ENCODE results near the gene SLC22A13.

DNA sequence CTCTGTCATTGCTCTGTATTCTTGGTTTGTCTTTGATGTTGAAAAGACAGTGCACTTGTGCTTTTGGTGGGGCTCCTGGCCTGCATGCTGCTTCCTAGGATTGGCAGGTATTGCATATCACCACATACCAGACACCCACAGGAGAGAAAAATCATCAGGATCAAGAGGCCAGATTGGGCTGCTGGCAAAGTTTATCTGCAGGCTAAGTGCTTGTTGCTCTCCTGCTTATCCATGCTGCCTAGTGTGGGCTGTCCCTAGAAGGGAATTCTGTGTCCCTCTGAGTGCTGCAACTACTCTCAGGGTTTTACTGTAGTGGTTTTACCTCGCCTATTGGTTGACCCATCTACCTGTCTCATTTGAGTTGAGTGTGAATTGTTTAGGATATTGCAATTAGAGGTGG is 833 bp upstream of the SLC22A13 start:
- TF ChIP-seq, protein P1, sequence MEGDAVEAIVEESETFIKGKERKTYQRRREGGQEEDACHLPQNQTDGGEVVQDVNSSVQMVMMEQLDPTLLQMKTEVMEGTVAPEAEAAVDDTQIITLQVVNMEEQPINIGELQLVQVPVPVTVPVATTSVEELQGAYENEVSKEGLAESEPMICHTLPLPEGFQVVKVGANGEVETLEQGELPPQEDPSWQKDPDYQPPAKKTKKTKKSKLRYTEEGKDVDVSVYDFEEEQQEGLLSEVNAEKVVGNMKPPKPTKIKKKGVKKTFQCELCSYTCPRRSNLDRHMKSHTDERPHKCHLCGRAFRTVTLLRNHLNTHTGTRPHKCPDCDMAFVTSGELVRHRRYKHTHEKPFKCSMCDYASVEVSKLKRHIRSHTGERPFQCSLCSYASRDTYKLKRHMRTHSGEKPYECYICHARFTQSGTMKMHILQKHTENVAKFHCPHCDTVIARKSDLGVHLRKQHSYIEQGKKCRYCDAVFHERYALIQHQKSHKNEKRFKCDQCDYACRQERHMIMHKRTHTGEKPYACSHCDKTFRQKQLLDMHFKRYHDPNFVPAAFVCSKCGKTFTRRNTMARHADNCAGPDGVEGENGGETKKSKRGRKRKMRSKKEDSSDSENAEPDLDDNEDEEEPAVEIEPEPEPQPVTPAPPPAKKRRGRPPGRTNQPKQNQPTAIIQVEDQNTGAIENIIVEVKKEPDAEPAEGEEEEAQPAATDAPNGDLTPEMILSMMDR (conservative IDR thresholded peaks at IDR 0.05; ENCODE audit: low read depth in 2 of 2) = no peak
- no peak for TF ChIP-seq EZH2phosphoT487 (IDR thresholded peaks at IDR 0.05; ENCODE audit: unreplicated experiment)
